Activated T-cell treated with anti-CD3 and anti-CD28 coated beads for 1 hour (primary cell): ENCODE results near the gene HYKK.
"Not testable (repeated sequence)": the region's sequence is repeated elsewhere in the genome, so short reads cannot be mapped to it uniquely, and the experiment has no call there.

Experiments used
- DNase-seq: peaks from one replicate; pipeline ENCODE4 v3.0.0-alpha.2; 2020; ENCODE audit warnings: low read depth

The HYKK gene

DNA sequence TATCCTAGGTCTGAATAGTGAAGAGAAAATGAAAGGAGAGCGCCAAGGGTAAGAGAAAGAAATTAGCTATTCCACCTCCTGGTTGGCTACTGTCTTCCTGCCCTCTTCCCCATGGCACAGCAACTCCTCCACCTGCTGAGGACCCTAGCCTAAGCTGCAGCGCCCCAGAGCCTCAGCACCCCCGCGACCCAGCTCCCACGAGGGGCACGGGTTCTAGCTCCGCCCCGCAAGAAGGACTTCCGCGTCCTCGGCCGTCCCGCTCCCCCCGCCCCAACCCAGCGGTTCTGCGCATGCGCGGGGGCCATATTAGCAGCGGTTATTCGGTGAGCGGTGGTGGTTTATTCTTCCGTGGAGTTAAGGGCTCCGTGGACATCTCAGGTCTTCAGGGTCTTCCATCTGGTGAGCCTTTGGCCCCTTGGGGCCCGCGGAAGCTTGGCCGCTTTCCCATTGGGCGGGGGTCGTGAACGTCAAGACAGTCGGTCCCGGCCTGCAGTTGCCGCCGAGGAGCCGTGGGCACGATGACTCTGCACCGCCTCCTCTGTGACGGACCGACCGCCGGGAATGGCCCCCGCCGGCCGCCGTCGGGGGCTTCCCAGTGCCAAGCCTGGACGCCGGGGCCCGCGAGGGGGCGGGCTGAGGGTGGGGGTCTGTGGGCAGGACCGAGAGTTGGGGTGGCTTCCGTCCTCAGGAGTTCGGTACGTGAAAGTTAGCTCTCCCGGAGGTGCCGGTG is 32.9 kb downstream of the HYKK start, which contains the start of gene PSMA4:
Gene PSMA4 (plus strand): TSS at position 304 of the 730 bp plus-strand sequence. CDS start 1,484 bp downstream, outside the sequence.
- peak; percentile 97 for DNase-seq

DNA sequence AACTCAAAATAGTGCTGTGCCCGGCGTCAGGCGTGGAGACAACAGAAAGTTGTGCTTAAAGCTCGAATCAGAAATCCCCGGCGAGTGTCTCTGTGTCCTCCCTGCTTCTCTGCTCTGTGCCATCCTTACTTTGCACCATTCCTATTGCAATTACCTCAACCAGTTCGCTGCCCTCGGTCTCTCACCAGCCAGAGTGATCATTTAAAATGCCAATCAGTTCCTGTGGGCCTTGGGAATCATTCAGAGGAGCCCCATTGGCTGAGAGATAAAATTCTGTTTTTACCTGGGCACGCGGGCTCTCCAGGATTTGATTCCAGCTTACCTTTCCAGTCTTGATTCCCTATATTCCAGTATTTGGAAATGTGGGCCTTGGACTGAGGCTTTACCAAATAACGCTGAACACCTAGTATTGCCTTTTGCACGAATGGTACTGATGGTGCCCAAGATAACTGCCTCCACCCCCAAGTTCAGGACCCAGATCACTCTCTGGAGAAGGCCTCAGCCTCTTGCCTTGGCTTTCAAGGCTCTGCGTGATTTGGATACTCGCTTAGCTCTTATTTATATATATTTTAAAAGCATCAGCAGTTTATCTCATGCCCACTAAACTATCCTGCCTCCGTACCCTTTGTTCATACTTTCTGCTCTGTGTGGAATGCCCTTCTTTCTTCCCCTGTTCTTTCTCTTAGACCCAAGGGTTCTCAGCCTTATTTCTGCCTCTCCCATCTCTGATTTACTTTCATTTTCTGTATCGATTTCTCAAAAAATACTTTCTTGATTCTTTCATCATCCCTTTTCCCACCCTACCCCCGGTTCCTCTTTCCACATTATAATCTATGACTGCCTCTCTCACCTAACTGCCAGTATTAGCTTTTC is 33.7 kb downstream of the HYKK start:
- no peak for DNase-seq

DNA sequence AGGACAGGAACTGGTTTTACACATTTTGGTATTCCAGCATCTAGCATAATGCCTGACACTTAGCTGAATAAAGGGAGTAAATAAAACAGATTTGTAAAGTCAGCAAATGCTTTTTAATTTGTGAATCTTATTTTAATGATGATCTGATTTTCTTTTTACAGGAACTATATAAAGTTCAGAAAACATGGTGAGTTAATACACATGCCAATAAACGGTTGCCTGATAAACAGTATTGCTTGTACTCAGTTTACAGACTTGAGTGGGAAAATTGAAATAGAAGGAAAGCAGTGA is 34.3 kb downstream of the HYKK start:
- DNase-seq: no peak

DNA sequence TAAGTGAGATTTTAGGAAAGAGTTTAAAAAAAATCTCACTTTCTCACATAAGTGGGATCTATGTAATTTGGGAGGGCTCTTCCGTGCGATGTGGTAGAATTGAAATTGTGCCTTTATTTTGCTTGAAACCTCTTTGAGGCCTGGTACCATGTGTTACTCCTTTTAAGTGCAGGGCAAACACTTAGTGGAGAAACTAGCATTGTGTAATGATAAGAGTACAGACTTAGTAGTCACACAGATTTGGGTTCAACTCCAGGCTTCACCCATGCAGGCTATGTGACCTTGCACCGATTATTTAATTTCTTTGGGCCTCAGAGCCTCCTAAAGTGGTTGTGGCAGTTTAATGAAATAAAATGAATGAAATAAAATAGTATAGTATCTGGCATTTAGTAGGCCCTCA is 35.3 kb downstream of the HYKK start:
- no peak for DNase-seq

DNA sequence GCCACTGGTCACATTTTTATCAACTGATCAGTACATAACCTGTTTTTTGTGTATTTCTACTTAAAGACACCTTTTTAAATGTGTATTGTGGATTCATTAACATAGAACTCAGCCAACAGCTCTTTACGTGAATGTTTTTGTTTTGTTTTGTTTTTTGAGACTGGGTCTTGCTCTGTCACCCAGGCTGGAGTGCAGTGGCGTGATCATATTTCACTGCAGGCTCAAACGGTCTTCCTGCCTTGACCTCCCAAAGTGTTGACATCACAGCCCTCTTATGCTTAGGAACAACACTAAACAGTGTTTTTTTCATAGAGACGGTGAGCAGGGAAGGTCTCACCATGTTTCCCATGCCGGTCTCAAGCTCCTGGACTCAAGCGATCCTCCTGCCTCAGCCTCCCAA is 42.8 kb downstream of the HYKK start:
- no peak for DNase-seq

DNA sequence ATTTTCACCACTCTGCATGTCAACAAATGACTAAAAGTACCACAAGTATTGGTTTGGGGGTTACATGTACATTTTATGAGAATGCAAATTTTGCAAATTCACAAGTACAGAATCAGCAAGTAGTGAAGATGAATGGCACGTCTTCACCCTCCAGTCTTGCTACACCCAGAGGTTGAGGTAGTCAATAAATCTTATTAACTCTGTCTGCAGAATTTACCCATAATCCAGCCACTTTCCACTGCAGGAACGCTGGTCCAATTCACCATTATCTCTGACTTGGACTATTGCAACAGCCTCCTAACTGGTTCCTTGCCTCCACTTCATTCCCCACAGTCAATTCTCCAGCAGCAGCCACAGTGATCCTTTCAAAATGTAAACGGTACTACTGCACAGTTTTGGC is 43.4 kb downstream of the HYKK start:
- no peak for DNase-seq

DNA sequence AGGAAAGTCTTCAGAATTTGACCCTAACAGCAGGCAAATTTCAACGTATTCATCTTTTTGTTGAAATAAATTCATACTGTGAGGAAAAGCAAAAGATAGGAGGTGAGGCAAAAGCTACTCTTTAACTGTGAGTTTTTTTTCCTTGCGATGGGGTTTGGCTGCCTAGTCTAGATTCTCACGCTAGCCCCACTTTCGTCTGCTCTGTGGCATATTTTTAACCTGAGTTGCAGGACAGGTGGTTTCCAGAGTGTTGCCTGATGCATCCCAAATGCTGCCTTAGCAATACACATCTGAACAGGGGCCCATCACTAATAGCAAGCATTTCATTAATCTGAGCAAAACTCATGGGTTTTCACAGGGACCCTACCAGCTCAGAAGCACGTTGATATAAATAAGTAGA is 44.5 kb downstream of the HYKK start:
- DNase-seq: no peak

DNA sequence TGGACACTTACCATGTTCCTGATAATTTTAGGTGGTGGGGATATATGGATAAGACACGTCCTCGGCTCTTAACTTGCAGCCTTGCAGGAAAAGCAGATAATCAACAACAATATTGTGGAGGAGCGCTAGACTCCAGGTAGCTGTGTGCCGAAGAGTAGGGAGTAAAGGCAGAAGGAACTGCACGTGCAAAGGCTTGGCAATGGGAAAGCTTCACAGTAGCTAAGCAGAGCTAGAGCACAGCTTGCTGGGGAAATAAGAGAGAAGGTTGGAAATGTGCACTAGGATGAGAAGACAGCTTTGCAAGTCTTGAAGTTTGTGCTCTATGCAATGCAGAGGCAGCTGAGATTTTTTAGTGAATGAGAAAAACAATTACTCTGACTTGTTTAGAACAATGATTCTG is 45.2 kb downstream of the HYKK start:
- DNase-seq: no peak

DNA sequence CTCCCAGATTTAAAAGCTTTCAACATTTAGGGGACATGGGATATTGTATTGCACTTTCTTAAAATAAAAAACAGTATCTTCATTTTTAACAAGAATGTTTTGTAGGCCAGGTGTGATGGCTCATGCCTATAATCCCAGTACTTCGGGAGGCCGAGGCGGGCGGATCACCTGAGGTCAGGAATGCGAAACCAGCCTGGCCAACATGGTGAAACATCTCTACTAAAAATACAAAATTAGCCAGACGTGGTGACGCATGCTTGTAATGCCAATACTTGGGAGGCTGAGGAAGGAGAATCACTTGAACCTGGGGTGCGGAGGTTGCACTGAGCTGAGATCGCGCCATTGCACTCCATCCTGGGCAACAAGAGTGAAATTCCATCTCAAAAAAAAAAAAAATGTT is 52.8 kb downstream of the HYKK start:
- not testable (repeated sequence) for DNase-seq

DNA sequence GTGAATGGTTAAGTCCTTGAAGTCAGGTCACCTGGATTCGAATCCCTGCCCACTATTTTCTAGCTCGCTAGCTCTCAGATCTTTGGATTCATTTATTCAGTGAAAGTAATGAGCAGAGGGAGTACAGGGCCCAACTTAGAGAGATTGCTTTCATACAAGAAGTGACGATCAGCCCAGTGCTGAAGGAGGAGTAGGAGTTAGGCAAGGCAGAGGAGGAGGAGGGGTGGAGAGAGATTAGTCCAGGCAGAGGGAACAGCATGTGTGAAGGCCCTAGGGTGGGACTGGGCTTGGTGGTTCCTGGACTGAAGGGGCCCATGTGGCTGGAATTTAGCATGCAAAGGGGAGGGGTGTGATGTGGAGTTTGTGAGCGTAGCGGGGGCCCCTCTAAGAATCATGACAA is 54.1 kb downstream of the HYKK start:
- DNase-seq: no peak

DNA sequence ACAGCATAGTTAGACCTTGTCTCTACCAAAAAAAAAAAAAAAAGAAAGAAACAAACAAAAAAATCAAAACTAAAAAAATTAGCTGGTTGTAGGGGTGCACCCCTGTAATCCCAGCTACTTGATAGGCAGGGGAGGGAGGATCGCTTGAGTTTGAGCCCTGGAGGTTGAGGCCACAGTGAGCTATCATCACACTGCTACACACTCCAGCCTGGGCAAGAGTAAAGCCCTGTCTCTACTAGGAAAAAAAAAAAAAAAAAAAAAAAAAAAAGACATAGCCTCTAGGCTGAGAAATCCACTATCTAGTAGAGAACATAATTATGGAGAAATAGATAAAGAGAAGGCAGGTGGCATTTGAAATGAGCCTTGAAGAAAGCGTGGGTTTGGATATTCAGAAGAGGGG is 55.7 kb downstream of the HYKK start:
- no peak for DNase-seq

DNA sequence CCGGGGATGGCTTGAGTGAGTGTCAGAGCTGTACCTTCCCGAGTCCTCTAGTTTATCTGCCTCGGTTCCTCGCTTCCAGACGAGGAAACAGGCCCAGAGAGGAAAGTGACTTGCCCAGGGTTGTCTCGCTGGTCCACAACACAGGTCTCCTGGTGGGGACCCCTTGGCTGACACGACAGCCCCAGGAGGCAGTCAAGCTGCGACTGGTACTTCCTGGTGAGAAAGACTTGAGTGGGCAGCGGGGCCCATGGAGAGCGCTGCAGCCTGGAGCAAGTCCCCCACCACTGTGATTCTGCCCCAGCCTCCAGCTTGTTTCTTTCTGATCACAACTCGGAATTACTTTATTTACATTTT is 57.3 kb downstream of the HYKK start:
- no peak for DNase-seq

DNA sequence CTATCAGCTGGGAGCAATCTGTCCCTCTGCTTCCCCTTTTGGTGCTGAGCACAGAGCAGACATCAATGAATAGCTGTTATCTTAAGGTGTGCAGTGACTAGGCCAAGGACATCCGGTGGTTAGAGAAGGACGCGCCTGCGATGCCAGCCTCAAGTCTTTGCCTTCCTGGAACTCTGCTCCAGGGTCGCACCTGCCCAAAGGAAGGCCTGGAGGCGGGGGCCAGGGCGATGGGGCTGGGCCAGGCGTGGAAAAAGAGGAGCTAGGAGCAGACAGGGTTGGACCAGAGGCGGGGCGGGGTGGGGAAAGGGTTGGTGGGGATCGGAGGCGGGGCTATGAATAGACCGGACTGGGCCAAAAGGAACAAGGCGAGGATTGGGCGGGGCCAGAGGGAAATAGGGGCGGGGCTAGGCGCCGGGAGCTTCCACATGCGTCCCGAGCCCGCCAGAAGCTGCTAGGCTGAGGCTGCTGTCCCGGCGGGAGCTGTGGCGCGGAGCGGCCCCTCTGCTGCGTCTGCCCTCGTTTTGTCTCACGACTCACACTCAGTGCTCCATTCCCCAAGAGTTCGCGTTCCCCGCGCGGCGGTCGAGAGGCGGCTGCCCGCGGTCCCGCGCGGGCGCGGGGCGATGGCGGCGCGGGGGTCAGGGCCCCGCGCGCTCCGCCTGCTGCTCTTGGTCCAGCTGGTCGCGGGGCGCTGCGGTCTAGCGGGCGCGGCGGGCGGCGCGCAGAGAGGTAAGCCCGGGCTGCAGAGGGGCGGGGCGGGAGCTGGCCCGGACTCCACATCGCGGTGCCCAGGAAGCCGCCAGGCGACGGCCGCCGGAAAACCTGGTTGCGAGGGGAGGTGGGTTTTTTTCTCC is 57.9 kb downstream of the HYKK start, which contains the start of gene CHRNA5:
Gene CHRNA5 (plus strand): TSS at position 424 of the 854 bp plus-strand sequence. CDS start 200 bp downstream, at position 624.
- peak; percentile 55 for DNase-seq

DNA sequence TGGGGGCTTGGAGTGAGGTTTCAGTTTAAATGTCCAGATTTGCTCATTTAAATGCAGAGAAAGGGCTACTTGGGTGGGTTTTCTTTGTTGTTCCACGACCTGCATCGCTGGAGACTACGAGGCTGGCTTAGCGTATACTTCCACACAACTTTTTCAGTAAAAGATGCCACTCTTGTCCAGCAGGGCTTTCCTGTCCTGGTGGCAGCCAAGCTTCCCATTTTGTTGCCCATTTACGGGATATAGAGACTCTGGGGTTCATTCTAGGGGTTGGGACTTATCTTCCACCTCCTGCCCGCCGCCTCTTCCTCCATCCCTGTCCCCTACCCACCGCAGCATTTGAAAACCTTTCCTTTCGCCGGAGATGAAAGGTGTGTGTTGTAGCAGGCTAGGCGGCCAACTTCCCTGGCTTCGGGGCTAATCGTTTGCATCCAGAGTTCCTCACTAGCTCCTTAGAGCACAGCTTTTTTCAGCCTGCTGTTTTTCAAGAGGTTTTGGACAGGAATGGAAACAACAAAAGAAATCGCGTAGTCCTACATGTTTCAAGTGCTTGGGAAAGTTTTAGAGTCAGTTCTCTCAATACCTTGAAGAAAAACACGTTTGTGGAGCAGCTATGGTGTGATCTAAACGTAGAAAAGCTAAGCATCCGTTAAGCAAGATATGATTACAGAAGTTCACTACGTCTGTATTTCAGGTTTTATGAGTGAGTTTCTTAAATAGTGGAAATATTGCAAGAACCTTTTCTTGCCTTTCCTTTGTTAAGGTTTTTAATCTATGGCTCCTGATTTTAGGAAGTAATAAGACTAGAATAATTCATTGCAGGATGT is 58.8 kb downstream of the HYKK start:
- no peak for DNase-seq

DNA sequence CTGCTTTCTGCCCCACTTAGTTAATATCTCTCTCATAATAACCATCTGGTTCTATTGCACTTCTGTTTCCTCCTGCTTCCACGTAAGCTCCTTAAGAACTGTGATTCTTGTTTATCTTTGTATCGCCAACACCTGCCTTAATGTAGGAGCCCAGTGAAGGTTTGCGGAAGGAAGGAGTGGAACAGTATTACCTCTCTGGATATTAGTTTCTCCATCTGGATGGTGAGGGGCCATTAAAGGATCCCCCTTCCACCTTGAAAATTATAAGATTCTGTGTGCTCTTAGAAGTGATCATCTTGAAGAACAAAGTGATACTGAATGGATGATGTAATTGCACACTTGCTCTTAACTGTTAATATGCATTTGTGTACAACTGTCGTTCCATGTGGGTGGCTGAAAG is 60.2 kb downstream of the HYKK start:
- DNase-seq: no peak

DNA sequence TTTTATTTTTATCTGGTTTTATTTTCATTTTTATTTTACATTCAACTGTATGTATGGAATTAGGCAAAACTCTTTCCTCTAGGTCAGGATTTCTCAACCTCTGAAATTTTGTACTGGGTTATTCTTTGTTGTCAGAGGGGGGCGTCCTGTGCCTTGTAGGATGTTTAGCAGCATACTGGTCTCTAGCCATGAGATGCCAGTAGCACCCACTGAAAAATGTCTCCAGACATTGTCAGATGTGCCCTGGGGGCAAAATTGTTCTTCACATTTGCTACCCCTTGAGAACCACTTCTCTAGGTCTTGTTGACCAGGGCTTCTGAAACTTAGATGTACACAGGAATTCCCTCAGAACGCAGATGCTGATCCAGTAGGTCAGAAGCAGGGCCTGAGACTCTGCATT is 63.3 kb downstream of the HYKK start:
- DNase-seq: no peak

DNA sequence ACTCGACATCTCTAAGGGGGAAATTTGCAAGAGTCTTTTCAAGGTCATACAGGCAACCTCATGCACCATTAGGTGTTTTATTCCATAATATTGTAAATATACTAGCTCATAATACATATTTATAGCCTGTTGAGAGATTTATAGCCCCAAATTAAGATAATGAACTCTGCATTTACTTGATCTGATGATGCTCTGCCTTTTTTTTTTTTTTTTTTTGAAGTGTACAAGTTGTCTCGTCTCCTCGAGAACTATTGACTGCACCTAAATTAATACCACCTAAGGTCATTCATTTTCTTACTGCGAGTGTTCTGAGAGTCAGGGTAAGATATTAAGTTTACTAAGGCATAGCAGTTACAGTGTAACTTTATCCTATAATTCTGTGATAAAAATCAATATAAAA is 64.0 kb downstream of the HYKK start:
- no peak for DNase-seq

DNA sequence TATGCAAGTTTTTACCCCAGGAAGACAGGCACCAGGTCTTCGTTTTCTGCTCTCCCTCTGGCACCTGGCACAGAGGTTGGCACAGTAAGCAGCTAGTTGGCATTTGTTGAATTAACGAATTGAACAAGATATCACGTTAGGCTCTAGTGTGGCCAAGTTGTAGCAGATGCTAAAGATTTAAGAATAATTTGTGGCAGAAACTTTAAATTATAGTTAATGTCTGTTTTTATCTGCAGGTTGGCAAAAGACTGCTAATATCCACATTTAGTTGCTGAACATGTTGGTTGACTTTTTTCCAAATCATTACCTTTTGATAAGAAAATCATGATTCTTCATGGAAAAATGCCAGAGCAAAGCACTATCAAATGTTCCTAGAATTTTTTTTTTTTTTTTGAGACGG is 66.0 kb downstream of the HYKK start:
- no peak for DNase-seq

DNA sequence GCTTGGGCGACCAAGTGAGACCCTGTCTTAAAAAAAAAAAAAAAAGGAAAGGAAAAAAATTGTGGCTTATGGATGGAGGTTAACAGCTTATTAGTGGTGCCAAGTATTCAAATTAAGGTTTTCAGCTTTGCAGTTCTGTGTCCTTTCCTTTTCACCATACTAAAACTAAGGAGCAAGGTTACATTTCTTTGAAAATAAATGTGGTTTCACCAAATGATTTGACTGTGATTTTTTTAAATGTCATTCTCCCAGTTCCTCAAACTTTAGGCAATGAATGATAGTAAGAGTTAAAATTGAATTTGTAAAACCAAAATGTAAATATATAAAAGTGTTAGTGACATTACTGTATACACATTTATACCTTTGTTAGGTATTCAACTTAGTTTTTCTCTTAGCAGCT is 67.6 kb downstream of the HYKK start:
- no peak for DNase-seq
